ENCODE data around the gene NKAIN2.

NKAIN2 gene

GRCh38 chr6:124520514-124520913 is 716.8 kb downstream of the NKAIN2 start:
- no peaks in the 10 kb centered on the region for H3K27me3 ChIP-seq (ENCODE audit: insufficient read depth, low read length, poor library complexity)
- H3K79me2 ChIP-seq (ENCODE audit: control insufficient read depth, insufficient read depth, low read length): no peaks in the 10 kb centered on the region
- WGBS (ENCODE audit: extremely low coverage, insufficient coverage, low lambda C conversion rate): no CpG with 5 or more reads among the region's 4 CpGs

GRCh38 chr6:124522335-124522734 is 718.7 kb downstream of the NKAIN2 start:
- no peaks in the 10 kb centered on the region for H3K79me2 ChIP-seq (ENCODE audit: control insufficient read depth, insufficient read depth, low read length)
- no peaks in the 10 kb centered on the region for H3K27me3 ChIP-seq (ENCODE audit: insufficient read depth, low read length, poor library complexity)
- no peaks in the 10 kb centered on the region for H3K79me1 ChIP-seq (ENCODE audit: low read length)
- H3K56ac ChIP-seq (ENCODE audit: low read length): no peak overlapping the region
- H3K4me3 ChIP-seq (ENCODE audit: low read length): no peak overlapping the region
- H2BK15ac ChIP-seq (replicated peaks; ENCODE audit: low read depth): no peak overlapping the region
- no peak overlapping the region for H3K18ac ChIP-seq (ENCODE audit: low read length)
- no peak overlapping the region for H2AK5ac ChIP-seq (ENCODE audit: low read length)
- H3K36me3 ChIP-seq (ENCODE audit: control insufficient read depth, insufficient read depth, low read length): no peaks in the 10 kb centered on the region
- no peak for DNase-seq
- no peaks in the 10 kb centered on the region for H3K4me1 ChIP-seq (ENCODE audit: control insufficient read depth, low read depth, low read length)
- H3K27ac ChIP-seq (ENCODE audit: low read depth, low read length): no peak overlapping the region
- H4K8ac ChIP-seq (ENCODE audit: low read depth, low read length): no peak overlapping the region
- H3K23ac ChIP-seq (ENCODE audit: low read length): no peak overlapping the region
- no peak overlapping the region for H3K4me2 ChIP-seq (ENCODE audit: low read length)
- WGBS (ENCODE audit: extremely low coverage, insufficient coverage, low lambda C conversion rate): no CpG with 5 or more reads among the region's 4 CpGs
- no peak overlapping the region for H3K4ac ChIP-seq (ENCODE audit: low read depth, low read length)
- H2BK5ac ChIP-seq (ENCODE audit: low read length): no peak overlapping the region
- H2BK120ac ChIP-seq (ENCODE audit: low read depth, low read length): no peak overlapping the region
- H4K5ac ChIP-seq (ENCODE audit: low read length): no peak overlapping the region
- no peak overlapping the region for H3K9ac ChIP-seq (ENCODE audit: low read length)

More at GRCh38 chr6:124520514-124520913, 716.8 kb downstream of the NKAIN2 start:
- Histone ChIP-seq H3K23ac (ENCODE audit: low read length) (no peak overlapping the region), H3K4me1 (ENCODE audit: control insufficient read depth, low read depth, low read length) (no peaks in the 10 kb centered on the region), H3K9ac (ENCODE audit: low read length) (no peak overlapping the region), H2BK120ac (ENCODE audit: low read depth, low read length) (no peak overlapping the region), H3K4me2 (ENCODE audit: low read length) (no peak overlapping the region), H4K8ac (ENCODE audit: low read depth, low read length) (no peak overlapping the region), H2AK5ac (ENCODE audit: low read length) (no peak overlapping the region), H3K4me3 (ENCODE audit: low read length) (no peak overlapping the region), H3K36me3 (ENCODE audit: control insufficient read depth, insufficient read depth, low read length) (no peaks in the 10 kb centered on the region), H3K79me1 (ENCODE audit: low read length) (no peaks in the 10 kb centered on the region), H3K56ac (ENCODE audit: low read length) (no peak overlapping the region), H4K5ac (ENCODE audit: low read length) (no peak overlapping the region), H3K4ac (ENCODE audit: low read depth, low read length) (no peak overlapping the region), H2BK5ac (ENCODE audit: low read length) (no peak overlapping the region), H3K18ac (ENCODE audit: low read length) (no peak overlapping the region), H3K27ac (ENCODE audit: low read depth, low read length) (no peak overlapping the region), H2BK15ac (replicated peaks; ENCODE audit: low read depth) (no peak overlapping the region)
- no peak for DNase-seq

GRCh38 chr6:124524491-124525200 is 721.0 kb downstream of the NKAIN2 start:
- no peak overlapping the region for H3K18ac ChIP-seq (ENCODE audit: low read length)
- WGBS (ENCODE audit: extremely low coverage, insufficient coverage, low lambda C conversion rate): no CpG with 5 or more reads among the region's 7 CpGs
- H3K56ac ChIP-seq (ENCODE audit: low read length): no peak overlapping the region
- H4K5ac ChIP-seq (ENCODE audit: low read length): no peak overlapping the region
- H3K4me2 ChIP-seq (ENCODE audit: low read length): no peak overlapping the region
- H3K4me3 ChIP-seq (ENCODE audit: low read length): no peak overlapping the region
- no peaks in the 10 kb centered on the region for H3K36me3 ChIP-seq (ENCODE audit: control insufficient read depth, insufficient read depth, low read length)
- no peak for DNase-seq
- H3K79me1 ChIP-seq (ENCODE audit: low read length): no peaks in the 10 kb centered on the region
- no peak overlapping the region for H3K4ac ChIP-seq (ENCODE audit: low read depth, low read length)
- H4K8ac ChIP-seq (ENCODE audit: low read depth, low read length): no peak overlapping the region
- no peak overlapping the region for H2BK120ac ChIP-seq (ENCODE audit: low read depth, low read length)
- H2BK15ac ChIP-seq (replicated peaks; ENCODE audit: low read depth): no peak overlapping the region
- H2AK5ac ChIP-seq (ENCODE audit: low read length): no peak overlapping the region
- H3K9ac ChIP-seq (ENCODE audit: low read length): no peak overlapping the region
- no peaks in the 10 kb centered on the region for H3K27me3 ChIP-seq (ENCODE audit: insufficient read depth, low read length, poor library complexity)
- no peak overlapping the region for H2BK5ac ChIP-seq (ENCODE audit: low read length)
- no peaks in the 10 kb centered on the region for H3K79me2 ChIP-seq (ENCODE audit: control insufficient read depth, insufficient read depth, low read length)
- H3K27ac ChIP-seq (ENCODE audit: low read depth, low read length): no peak overlapping the region
- H3K4me1 ChIP-seq (ENCODE audit: control insufficient read depth, low read depth, low read length): no peaks in the 10 kb centered on the region
- H3K23ac ChIP-seq (ENCODE audit: low read length): no peak overlapping the region

GRCh38 chr6:124530926-124531325 is 727.3 kb downstream of the NKAIN2 start:
- no peak overlapping the region for H2BK15ac ChIP-seq (replicated peaks; ENCODE audit: low read depth)
- H3K18ac ChIP-seq (ENCODE audit: low read length): no peak overlapping the region
- H3K36me3 ChIP-seq (ENCODE audit: control insufficient read depth, insufficient read depth, low read length): no peaks in the 10 kb centered on the region
- H3K4me2 ChIP-seq (ENCODE audit: low read length): no peak overlapping the region
- H3K4me1 ChIP-seq (ENCODE audit: control insufficient read depth, low read depth, low read length): no peaks in the 10 kb centered on the region
- H3K4ac ChIP-seq (ENCODE audit: low read depth, low read length): no peak overlapping the region
- WGBS (ENCODE audit: extremely low coverage, insufficient coverage, low lambda C conversion rate): no CpG with 5 or more reads among the region's 1 CpG
- no peak for DNase-seq
- no peaks in the 10 kb centered on the region for H3K79me1 ChIP-seq (ENCODE audit: low read length)
- H3K23ac ChIP-seq (ENCODE audit: low read length): no peak overlapping the region
- no peaks in the 10 kb centered on the region for H3K79me2 ChIP-seq (ENCODE audit: control insufficient read depth, insufficient read depth, low read length)
- H4K5ac ChIP-seq (ENCODE audit: low read length): no peak overlapping the region
- no peak overlapping the region for H3K27ac ChIP-seq (ENCODE audit: low read depth, low read length)
- H3K9ac ChIP-seq (ENCODE audit: low read length): no peak overlapping the region
- H3K27me3 ChIP-seq (ENCODE audit: insufficient read depth, low read length, poor library complexity): no peaks in the 10 kb centered on the region
- H2AK5ac ChIP-seq (ENCODE audit: low read length): no peak overlapping the region
- H3K56ac ChIP-seq (ENCODE audit: low read length): no peak overlapping the region
- H2BK5ac ChIP-seq (ENCODE audit: low read length): no peak overlapping the region
- no peak overlapping the region for H3K4me3 ChIP-seq (ENCODE audit: low read length)
- H2BK120ac ChIP-seq (ENCODE audit: low read depth, low read length): no peak overlapping the region
- no peak overlapping the region for H4K8ac ChIP-seq (ENCODE audit: low read depth, low read length)

GRCh38 chr6:124535299-124535698 is 731.6 kb downstream of the NKAIN2 start:
- Histone ChIP-seq H2BK120ac (ENCODE audit: low read depth, low read length) (no peak overlapping the region), H4K5ac (ENCODE audit: low read length) (no peak overlapping the region), H4K8ac (ENCODE audit: low read depth, low read length) (no peak overlapping the region), H3K23ac (ENCODE audit: low read length) (no peak overlapping the region), H3K18ac (ENCODE audit: low read length) (no peak overlapping the region), H3K56ac (ENCODE audit: low read length) (no peak overlapping the region), H3K9ac (ENCODE audit: low read length) (no peak overlapping the region), H3K27me3 (ENCODE audit: insufficient read depth, low read length, poor library complexity) (no peaks in the 10 kb centered on the region), H3K36me3 (ENCODE audit: control insufficient read depth, insufficient read depth, low read length) (no peaks in the 10 kb centered on the region), H2BK5ac (ENCODE audit: low read length) (no peak overlapping the region), H3K4ac (ENCODE audit: low read depth, low read length) (no peak overlapping the region), H2AK5ac (ENCODE audit: low read length) (no peak overlapping the region), H3K79me2 (ENCODE audit: control insufficient read depth, insufficient read depth, low read length) (no peaks in the 10 kb centered on the region), H3K4me2 (ENCODE audit: low read length) (no peak overlapping the region), H3K79me1 (ENCODE audit: low read length) (no peaks in the 10 kb centered on the region), H3K27ac (ENCODE audit: low read depth, low read length) (no peak overlapping the region), H3K4me1 (ENCODE audit: control insufficient read depth, low read depth, low read length) (peaks cover 3% of the 10 kb centered on the region), H3K4me3 (ENCODE audit: low read length) (no peak overlapping the region), H2BK15ac (replicated peaks; ENCODE audit: low read depth) (no peak overlapping the region)
- WGBS (ENCODE audit: extremely low coverage, insufficient coverage, low lambda C conversion rate): no CpG with 5 or more reads among the region's 1 CpG
- DNase-seq: no peak

- no peaks in the 10 kb centered on the region for H3K36me3 ChIP-seq (ENCODE audit: control insufficient read depth, insufficient read depth, low read length)
- DNase-seq: peak; percentile 50
- no peak overlapping the region for H4K5ac ChIP-seq (ENCODE audit: low read length)
- no CpG with 5 or more reads among the region's 9 CpGs for WGBS (ENCODE audit: extremely low coverage, insufficient coverage, low lambda C conversion rate)
- no peak overlapping the region for H3K56ac ChIP-seq (ENCODE audit: low read length)
- no peak overlapping the region for H2BK5ac ChIP-seq (ENCODE audit: low read length)
- no peak overlapping the region for H4K8ac ChIP-seq (ENCODE audit: low read depth, low read length)
- no peaks in the 10 kb centered on the region for H3K27me3 ChIP-seq (ENCODE audit: insufficient read depth, low read length, poor library complexity)
- no peak overlapping the region for H3K4ac ChIP-seq (ENCODE audit: low read depth, low read length)
- H2BK15ac ChIP-seq (replicated peaks; ENCODE audit: low read depth): no peak overlapping the region
- H3K9ac ChIP-seq (ENCODE audit: low read length): no peak overlapping the region
- H2BK120ac ChIP-seq (ENCODE audit: low read depth, low read length): no peak overlapping the region
- H2AK5ac ChIP-seq (ENCODE audit: low read length): no peak overlapping the region
- H3K27ac ChIP-seq (ENCODE audit: low read depth, low read length): no peak overlapping the region
- no peak overlapping the region for H3K4me3 ChIP-seq (ENCODE audit: low read length)
- H3K23ac ChIP-seq (ENCODE audit: low read length): no peak overlapping the region
- no peak overlapping the region for H3K4me2 ChIP-seq (ENCODE audit: low read length)
- H3K79me2 ChIP-seq (ENCODE audit: control insufficient read depth, insufficient read depth, low read length): no peaks in the 10 kb centered on the region
- H3K4me1 ChIP-seq (ENCODE audit: control insufficient read depth, low read depth, low read length): peaks cover 3% of the 10 kb centered on the region
- no peaks in the 10 kb centered on the region for H3K79me1 ChIP-seq (ENCODE audit: low read length)
- H3K18ac ChIP-seq (ENCODE audit: low read length): no peak overlapping the region
These were observed 732.1 kb downstream of the NKAIN2 start for GRCh38 chr6:124535746-124536145.
